T-helper 1 cell treated with Interleukin-12 subunit alpha and Interleukin-12 subunit beta and Interleukin-4 antibody, amounts not matched to agents 30 ng/mL and 1 ng/mL, for 36 hours (primary cell): ENCODE results near the gene UPK1B. TPM values are rescaled to one million over a fixed set of nuclear protein-coding genes. Genes with fewer than 3 reads are reported as not detected.

Source experiments
- intact Hi-C: fragments of 100-400 bp; cut with micrococcal nuclease; formaldehyde crosslinking; loops from one replicate; pipeline ENCODE4 v1.15.1; 2024
- total RNA-seq: library from RNA; stranded (reverse); gene quantifications from 2 replicates; pipeline ENCODE4 v1.2.3, GENCODE V29; 2022

UPK1B gene
- total RNA-seq, 1 donor from 2014 or later = not detected

DNA sequence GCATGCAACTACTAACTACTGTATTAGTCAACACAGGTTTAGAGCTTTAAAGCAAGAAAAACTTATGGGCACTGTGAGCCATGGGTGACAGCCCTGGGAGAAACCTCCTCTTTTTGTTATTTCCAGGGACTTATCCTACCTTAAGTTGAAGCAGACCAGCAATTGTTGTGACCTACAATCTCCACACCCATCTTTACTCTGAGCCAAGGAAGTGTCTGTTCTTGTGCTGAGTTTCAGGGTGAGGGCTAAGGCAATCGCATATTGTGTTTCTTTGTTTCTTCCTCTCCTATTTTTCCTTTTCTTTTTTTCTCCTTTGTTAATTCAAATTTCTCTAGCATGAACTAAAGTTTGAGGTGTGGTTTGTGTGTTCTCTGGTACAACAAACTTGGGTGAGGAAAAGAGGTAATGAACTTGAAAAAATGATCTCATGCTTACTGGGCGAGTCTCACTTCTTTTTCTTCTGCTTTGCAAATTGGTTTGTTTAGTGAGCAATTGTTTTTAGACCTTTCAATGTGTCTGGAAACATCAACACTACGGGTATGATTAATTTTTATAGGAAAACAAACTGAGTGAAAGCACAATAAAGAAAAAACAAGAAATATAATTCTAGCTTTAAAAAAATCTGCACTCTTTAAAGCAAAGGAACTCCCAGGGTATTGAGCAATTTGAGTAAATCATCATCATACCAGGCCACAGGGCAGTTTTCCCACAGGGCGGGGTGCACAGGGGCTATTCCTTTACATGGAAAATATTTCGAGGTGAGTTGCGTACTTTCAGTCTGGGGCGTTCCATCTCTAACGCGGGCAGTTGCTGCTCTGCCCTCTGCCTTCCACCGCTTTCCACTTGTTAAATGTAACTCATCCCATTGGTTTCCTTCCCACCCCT is 2.7 kb downstream of the UPK1B start:
- intact Hi-C loops = no loop called here

- intact Hi-C loops = no loop called here
Measured at GRCh38 chr3:119176778-119177177, 3.4 kb downstream of the UPK1B start.

DNA sequence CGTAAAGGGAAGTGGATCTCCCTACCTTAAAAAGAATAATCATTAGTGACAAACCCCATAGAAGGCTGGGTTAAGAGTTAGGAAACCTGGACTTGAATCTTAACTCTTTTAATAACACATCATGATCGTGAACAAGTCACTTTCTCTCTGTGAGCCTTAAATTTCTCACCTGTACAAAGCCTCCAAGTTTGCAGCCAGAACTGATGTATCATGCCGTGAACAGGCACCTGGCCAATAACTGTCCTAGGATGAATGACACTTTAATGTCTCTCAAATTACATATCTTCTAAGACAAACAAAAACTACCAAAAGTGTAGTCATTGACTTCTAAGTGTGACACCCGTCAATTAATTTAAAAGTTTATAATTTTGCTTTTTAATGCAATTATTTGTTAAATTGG is 3.9 kb downstream of the UPK1B start:
- intact Hi-C loops = no loop called here

GRCh38 chr3:119181765-119182164 is 8.4 kb downstream of the UPK1B start:
- intact Hi-C loops = no loop called here

GRCh38 chr3:119184111-119184510 is 10.7 kb downstream of the UPK1B start:
- intact Hi-C loops = no loop called here

DNA sequence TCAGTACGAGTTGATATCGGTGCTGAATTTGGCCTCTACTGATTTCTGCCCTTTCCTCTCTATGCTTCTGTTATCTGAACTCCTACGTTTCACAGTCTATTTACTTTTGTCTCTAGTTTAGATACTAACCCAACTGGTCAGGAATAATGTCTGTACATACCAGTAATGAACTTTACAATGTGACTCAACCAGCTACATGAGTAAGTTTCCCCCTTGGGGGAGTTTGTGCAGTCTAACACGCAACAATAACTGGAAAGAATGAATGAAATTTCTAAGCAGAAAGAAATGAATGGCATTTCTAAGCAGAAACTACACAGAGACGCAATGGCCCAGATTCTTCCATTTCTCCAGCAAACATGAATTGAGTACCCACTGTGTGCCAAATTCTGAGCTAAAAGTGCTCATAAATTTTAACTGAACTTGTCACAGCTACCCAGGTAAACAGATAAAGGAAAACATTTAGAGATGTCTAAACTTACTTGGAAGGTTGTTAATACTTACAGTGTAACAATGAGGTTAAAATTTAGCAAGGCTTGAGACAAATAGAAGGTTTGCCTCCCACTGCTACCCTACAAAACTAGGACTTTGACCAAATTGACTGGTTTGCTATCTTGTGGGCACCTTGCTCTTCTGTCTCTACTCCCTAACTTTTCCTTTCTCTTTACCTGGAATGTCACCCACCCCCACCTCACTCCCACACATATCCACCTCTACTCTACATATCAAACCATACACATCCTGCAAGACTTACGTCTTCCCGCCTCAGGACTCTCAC is 11.6 kb downstream of the UPK1B start:
- intact Hi-C loops = no loop called here

DNA sequence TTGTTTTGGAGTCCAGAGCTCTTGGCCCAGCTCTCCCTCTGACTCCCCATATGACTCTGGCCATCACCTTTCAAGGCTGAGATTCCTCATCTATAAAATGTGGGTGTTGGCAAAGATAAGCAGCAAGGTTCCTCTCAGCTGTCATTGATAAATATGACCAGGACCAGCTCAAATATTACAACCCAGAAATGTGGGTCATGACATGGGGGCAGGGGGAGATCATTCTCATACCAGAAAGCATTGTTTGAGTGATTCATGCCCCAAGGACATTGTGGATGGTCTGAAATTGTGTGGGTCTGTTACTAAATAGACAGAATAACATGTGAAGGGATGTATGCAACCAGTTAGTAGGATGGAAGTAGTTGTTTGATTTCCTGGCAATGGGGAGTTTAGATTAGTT is 13.9 kb downstream of the UPK1B start:
- intact Hi-C loops = no loop called here

GRCh38 chr3:119191800-119192199 is 18.4 kb downstream of the UPK1B start:
- intact Hi-C loops = no loop called here

DNA sequence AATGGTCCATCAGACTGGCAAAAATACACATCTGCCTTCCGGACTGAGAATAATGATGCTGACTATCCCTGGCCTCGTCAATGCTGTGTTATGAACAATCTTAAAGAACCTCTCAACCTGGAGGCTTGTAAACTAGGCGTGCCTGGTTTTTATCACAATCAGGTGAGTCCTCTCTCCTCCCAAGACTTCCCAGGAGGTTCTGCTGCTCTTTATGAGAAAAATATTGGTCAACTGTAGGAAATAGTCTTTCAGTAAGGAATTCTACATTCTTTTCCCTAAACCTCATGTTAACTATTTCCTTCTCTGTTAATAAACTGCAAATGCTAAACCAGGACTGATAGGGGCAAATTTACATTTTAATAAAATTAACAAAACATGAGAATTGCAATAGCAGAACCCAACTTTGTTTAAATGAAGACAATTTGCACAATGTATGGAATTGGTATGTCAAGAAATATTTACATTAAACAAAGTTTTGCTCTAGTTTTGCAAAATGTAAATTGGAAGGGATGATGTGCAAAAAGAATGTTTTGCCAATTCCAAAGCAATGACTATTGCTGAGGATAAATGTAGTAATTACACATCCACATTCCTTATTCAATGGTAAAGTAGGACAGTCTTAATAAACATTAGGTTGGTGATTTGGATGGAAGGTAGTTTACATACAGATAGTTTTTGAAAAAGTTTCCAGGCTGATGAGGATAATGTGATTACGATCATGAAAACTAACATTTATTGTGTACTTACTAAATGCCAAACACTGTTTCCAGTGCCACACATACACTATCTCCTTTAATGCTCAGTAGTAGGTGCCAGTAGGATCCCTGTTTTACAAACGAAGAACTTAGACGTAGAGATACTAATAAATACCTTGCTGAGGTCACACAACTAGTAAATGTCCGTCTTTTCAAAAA is 21.1 kb downstream of the UPK1B start:
- intact Hi-C loops = no loop called here

DNA sequence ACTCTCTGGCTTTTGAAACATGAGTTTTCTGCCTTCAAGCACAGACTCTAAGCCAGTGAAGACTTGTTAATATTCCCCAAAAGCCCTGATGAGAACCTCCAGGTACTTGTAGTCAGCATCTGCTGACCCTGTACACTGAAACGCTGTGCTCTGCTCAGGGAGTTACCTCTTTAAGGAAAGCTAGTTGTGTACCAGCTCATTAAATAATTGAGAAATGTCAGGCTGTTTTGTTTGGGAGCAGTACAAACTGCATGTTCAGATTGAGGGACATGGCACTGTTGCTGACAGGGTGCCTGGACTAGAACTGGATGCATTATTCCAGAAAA is 21.7 kb downstream of the UPK1B start:
- intact Hi-C loops = no loop called here

GRCh38 chr3:119195911-119196310 is 22.5 kb downstream of the UPK1B start:
- intact Hi-C loops = no loop called here

GRCh38 chr3:119205209-119205608 is 31.8 kb downstream of the UPK1B start:
- intact Hi-C loops = no loop called here

DNA sequence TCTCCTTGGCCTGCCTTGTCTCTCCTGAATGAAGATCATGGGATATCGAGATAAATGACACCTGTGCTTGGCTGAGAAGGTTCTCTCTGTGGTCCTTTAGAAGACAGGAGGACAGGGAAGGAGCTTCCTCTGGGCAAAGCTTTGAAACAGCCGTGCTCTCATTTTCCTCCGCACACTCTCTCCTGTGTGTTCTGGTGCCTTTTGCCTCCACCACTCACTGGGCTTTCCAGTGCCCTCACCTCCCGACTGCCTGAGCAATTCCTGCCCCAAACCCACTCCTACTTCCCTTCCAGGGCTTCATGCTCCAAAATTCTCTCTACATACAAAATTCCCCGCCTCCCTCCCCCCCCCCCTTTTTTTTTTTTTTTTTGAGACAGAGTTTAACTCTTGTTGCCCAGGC is 32.3 kb downstream of the UPK1B start:
- intact Hi-C loops = no loop called here

- intact Hi-C loops = no loop called here
Measured at GRCh38 chr3:119206611-119207511, 33.5 kb downstream of the UPK1B start.

GRCh38 chr3:119207512-119207875 is 34.1 kb downstream of the UPK1B start:
- intact Hi-C loops = no loop called here

DNA sequence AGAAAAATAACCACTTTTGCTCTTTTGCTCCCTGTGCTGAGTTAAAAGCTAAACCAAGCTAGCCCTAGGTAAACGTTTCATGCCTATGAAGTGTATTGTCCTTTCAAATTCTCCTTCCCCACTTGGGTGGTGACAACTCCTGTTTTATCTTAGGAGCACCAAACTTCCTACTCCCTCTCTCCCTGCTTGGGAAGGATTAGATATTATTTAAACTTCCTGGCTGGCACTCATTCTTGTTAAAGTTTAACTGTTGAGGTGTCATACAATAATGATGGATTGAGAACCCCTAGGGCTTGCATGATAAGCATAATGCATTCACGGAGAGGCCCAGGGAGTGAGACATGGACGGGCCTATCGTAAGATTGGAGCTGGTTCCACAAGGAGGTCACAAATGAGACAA is 37.8 kb downstream of the UPK1B start:
- intact Hi-C loops = loop anchor here (10.0 kb wide), 1 partner anchor 176 kb away; the partner anchor contains the start of gene IGSF11

- intact Hi-C loops = loop anchor here (10.0 kb wide), 1 partner anchor 177 kb away; the partner anchor contains the start of gene IGSF11
Measured at GRCh38 chr3:119211803-119212202, 38.4 kb downstream of the UPK1B start.

DNA sequence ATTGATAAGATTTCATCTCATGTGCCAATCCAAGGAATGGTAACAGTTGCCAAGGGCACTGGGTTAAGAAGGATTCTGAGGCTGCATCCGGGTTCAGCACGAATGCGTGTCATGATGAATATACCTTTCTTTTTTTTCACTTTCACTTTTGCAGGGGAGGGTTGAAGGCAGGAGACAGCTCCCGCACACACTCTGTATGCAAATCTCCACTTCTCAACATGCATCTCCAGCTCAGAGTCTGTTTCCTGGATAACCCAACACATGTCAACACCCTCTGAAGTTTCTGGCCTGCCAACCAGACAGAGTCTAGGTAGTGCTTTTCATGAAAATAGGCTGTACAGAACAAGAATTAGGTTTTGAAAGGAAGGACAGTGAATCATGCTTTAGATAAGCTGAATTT is 45.7 kb downstream of the UPK1B start:
- intact Hi-C loops = loop anchor here (1.0 to 10.0 kb wide), 8 partner anchors 22 to 462 kb away; partner anchors contain the start of genes ARHGAP31, COX17, IGSF11 and TIMMDC1

- intact Hi-C loops = no loop called here
Measured at GRCh38 chr3:119220198-119220597, 46.8 kb downstream of the UPK1B start.

DNA sequence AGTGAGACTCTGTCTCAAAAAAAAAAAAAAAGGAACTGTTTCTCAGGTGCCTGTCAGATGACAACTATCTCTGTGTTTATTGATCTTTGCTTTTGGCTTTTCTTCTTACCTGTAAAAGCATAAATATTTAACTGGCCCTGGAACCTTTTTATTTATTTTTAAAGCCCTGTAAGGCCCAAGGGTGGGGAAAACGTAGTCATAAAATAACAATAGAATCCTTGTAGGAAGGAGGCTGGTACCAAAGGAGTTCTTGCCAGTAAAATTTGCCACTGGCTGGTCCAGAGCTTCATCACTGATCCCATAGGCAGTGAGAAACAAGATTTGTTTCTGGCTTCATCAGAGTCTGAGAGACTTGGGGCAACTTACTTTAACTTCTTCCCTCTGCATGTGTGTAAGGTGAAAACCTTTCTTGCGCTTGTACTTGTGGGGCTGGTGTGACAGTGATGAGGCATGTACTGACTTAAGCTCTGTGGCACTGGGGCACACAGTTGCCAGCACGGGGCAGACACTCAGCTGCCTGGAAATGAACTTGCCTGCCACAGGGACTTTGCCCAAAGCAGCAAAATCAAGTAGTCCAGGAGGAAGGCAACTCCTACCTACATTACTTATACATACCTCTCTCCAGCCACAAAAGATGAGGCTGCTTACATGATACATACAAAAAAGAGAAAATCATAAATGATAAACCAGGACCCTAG is 47.7 kb downstream of the UPK1B start:
- intact Hi-C loops = no loop called here
